H1 (cell line): ENCODE measurements around the gene MLH3. TPM values are rescaled to one million over a fixed set of nuclear protein-coding genes. Genes with fewer than 3 reads are reported as not detected.
A peak's percentile ranks its signal among the peaks of the same experiment; 100 is the strongest.

Experiments used
- CTCF ChIA-PET: fragments of 300-600 bp; sonication (Branson Sonifier 250); formaldehyde crosslinking; loops from one replicate; lab custom pipeline; 2021; ENCODE audit not compliant: partially characterized antibody; lab: Charles Lee
- POLR2A ChIA-PET: fragments of 300-600 bp; sonication (Branson Sonifier 250); formaldehyde crosslinking; loops from one replicate; lab custom pipeline; 2021; ENCODE audit warnings: inconsistent platforms; ENCODE audit not compliant: partially characterized antibody; lab: Charles Lee
- DNase-seq, 2 experiments: peaks; one replicate each; pipeline versions ENCODE4 v3.0.0 to v3.0.0-alpha.2; 2010 to 2022; ENCODE audit warnings: low spot score in 2 of 2, low read depth in 1 of 2, mixed read lengths in 1 of 2
- FAIRE-seq: peaks from 2 replicates; lab custom pipeline; 2011; peaks lifted over from hg19 to GRCh38; lab: Jason Lieb, UNC
- H2AFZ ChIP-seq: 2 replicates; pipeline ENCODE4 v1.8.1; 2012; ENCODE audit warnings: low read length, inconsistent platforms
- H2AK5ac ChIP-seq: 2 replicates; pipeline ENCODE4 v1.6.1; 2013; ENCODE audit warnings: low read depth, low read length
- H2BK120ac ChIP-seq: replicated peaks from 2 replicates; pipeline ENCODE3; 2013; ENCODE audit warnings: low read depth, low read length, inconsistent platforms
- H2BK12ac ChIP-seq: 2 replicates; pipeline ENCODE4 v1.6.1; 2013; ENCODE audit warnings: low read depth, low read length
- H2BK15ac ChIP-seq: 2 replicates; pipeline ENCODE4 v1.6.1; 2013; ENCODE audit warnings: low read length
- H2BK20ac ChIP-seq: 2 replicates; pipeline ENCODE4 v1.6.1; 2013; ENCODE audit warnings: low read length
- H2BK5ac ChIP-seq: 2 replicates; pipeline ENCODE4 v1.6.1; 2013; ENCODE audit warnings: low read depth, low read length
- H3K14ac ChIP-seq: 2 replicates; pipeline ENCODE4 v1.6.1; 2013; ENCODE audit warnings: inconsistent platforms; ENCODE audit not compliant: insufficient read length
- H3K18ac ChIP-seq: 2 replicates; pipeline ENCODE4 v1.6.1; 2013; ENCODE audit warnings: low read length; ENCODE audit errors: extremely low read depth
- H3K23ac ChIP-seq: 2 replicates; pipeline ENCODE4 v1.6.1; 2013; ENCODE audit warnings: inconsistent platforms; ENCODE audit not compliant: insufficient read length
- H3K23me2 ChIP-seq: 2 replicates; pipeline ENCODE4 v1.6.1; 2013; ENCODE audit warnings: low read depth, low read length
- H3K27ac ChIP-seq: 2 replicates; pipeline ENCODE4 v1.6.1; 2011; ENCODE audit warnings: low read depth, low read length, inconsistent platforms
- H3K27me3 ChIP-seq, 4 experiments: replicated peaks in 1 of 4; 1 replicate in 1 of 4; 2 replicates in 3 of 4; pipeline versions ENCODE4 v1.6.1 to v1.8.1; 2011 to 2013; ENCODE audit warnings: low read length in 3 of 4, mild to moderate bottlenecking in 3 of 4, inconsistent platforms in 2 of 4, mixed read lengths in 2 of 4, moderate library complexity in 1 of 4; ENCODE audit not compliant: control insufficient read depth in 3 of 4, insufficient read depth in 3 of 4; ENCODE audit errors: extremely low read depth in 1 of 4
- H3K36me3 ChIP-seq, 4 experiments: 2 replicates each; pipeline versions ENCODE4 v1.6.1 to v1.8.1; 2011 to 2013; ENCODE audit warnings: mild to moderate bottlenecking in 4 of 4, low read length in 3 of 4, moderate library complexity in 2 of 4, control low read depth in 1 of 4, inconsistent platforms in 1 of 4; ENCODE audit not compliant: insufficient read depth in 4 of 4, control insufficient read depth in 2 of 4
- H3K4ac ChIP-seq: replicated peaks from 2 replicates; pipeline ENCODE3; 2013; ENCODE audit warnings: low read length, low read depth, mixed read lengths, inconsistent platforms; ENCODE audit not compliant: insufficient read length
- H3K4me1 ChIP-seq, 4 experiments: replicated peaks in 1 of 4; 1 replicate in 1 of 4; 2 replicates in 3 of 4; pipeline versions ENCODE4 v1.6.1 to v1.8.1; 2011 to 2013; ENCODE audit warnings: low read length in 3 of 4, inconsistent platforms in 2 of 4, mixed read lengths in 1 of 4; ENCODE audit not compliant: insufficient read depth in 4 of 4, control insufficient read depth in 3 of 4
- H3K4me2 ChIP-seq, 2 experiments: 2 replicates each; pipeline versions ENCODE4 v1.6.1 to v1.8.1; 2011 to 2013; ENCODE audit warnings: low read depth in 2 of 2, low read length in 2 of 2, control low read depth in 1 of 2, inconsistent platforms in 1 of 2, mild to moderate bottlenecking in 1 of 2; ENCODE audit not compliant: insufficient read depth in 1 of 2
- H3K4me3 ChIP-seq, 4 experiments: fragments of 200-600, 300-600 bp in 1 of 4; sonication (generic), shearing (Covaris generic), sonication (Bioruptor Twin) in 1 of 4; 2 replicates each; pipeline versions ENCODE4 v1.5.1 to v1.8.1; 2011 to 2016; ENCODE audit warnings: low read length in 4 of 4, low read depth in 3 of 4, control low read depth in 2 of 4, inconsistent platforms in 2 of 4, mild to moderate bottlenecking in 2 of 4, mixed read lengths in 1 of 4, moderate library complexity in 1 of 4; ENCODE audit not compliant: insufficient read depth in 2 of 4; ENCODE audit errors: extremely low read depth in 1 of 4
- H3K56ac ChIP-seq: replicated peaks from 2 replicates; pipeline ENCODE3; 2013; ENCODE audit warnings: low read depth, mild to moderate bottlenecking, mixed read lengths, low read length, inconsistent platforms; ENCODE audit not compliant: insufficient read length
- H3K79me1 ChIP-seq: 2 replicates; pipeline ENCODE4 v1.6.1; 2013; ENCODE audit warnings: low read depth, low read length, control low read depth
- H3K79me2 ChIP-seq, 2 experiments: 2 replicates each; pipeline versions ENCODE4 v1.6.1 to v1.8.1; 2012 to 2013; ENCODE audit warnings: low read length in 2 of 2, mild to moderate bottlenecking in 2 of 2, inconsistent platforms in 1 of 2; ENCODE audit not compliant: insufficient read depth in 2 of 2, control insufficient read depth in 1 of 2
- H3K9ac ChIP-seq, 4 experiments: replicated peaks in 1 of 4; 1 replicate in 1 of 4; 2 replicates in 3 of 4; pipeline versions ENCODE4 v1.6.1 to v1.8.1; 2011 to 2013; ENCODE audit warnings: low read depth in 3 of 4, low read length in 3 of 4, control low read depth in 2 of 4, mild to moderate bottlenecking in 2 of 4, moderate library complexity in 2 of 4, inconsistent platforms in 1 of 4; ENCODE audit errors: extremely low read depth in 1 of 4
- H3K9me3 ChIP-seq, 2 experiments: 2 replicates each; pipeline versions ENCODE4 v1.6.1 to v1.8.1; 2012 to 2013; ENCODE audit warnings: mild to moderate bottlenecking in 2 of 2, moderate library complexity in 2 of 2, control low read depth in 1 of 2, inconsistent platforms in 1 of 2, low read depth in 1 of 2, low read length in 1 of 2, mixed read lengths in 1 of 2; ENCODE audit not compliant: insufficient read depth in 2 of 2
- H4K20me1 ChIP-seq, 2 experiments: replicated peaks in 1 of 2; 2 replicates each; pipeline versions ENCODE3 to v1.8.1; 2011 to 2013; ENCODE audit warnings: inconsistent platforms in 2 of 2, low read length in 2 of 2, mild to moderate bottlenecking in 1 of 2; ENCODE audit not compliant: insufficient read depth in 2 of 2, control insufficient read depth in 1 of 2
- H4K5ac ChIP-seq: 2 replicates; pipeline ENCODE4 v1.6.1; 2013; ENCODE audit warnings: low read length, low read depth, mixed read lengths, inconsistent platforms; ENCODE audit not compliant: insufficient read length
- H4K8ac ChIP-seq: 2 replicates; pipeline ENCODE4 v1.8.0; 2013; ENCODE audit warnings: mild to moderate bottlenecking, moderate library complexity, low read length, inconsistent platforms; ENCODE audit not compliant: insufficient read depth; ENCODE audit errors: extremely low read depth
- H4K91ac ChIP-seq: replicated peaks from 2 replicates; pipeline ENCODE3; 2013; ENCODE audit warnings: low read length, mixed read lengths, inconsistent platforms; ENCODE audit not compliant: insufficient read length
- CTCF ChIP-seq, 3 experiments: IDR thresholded peaks; 1 replicate in 2 of 3; 2 replicates in 1 of 3; pipeline versions ENCODE4 v1.5.1 to v1.6.1; 2011; ENCODE audit warnings: low read length in 3 of 3, mild to moderate bottlenecking in 3 of 3, inconsistent platforms in 2 of 3, low read depth in 1 of 3, moderate library complexity in 1 of 3; ENCODE audit not compliant: insufficient read depth in 1 of 3; ENCODE audit errors: control extremely low read depth in 1 of 3
- MAX ChIP-seq: IDR thresholded peaks from 2 replicates; pipeline ENCODE4 v1.6.1; 2012; ENCODE audit warnings: inconsistent platforms
- SUZ12 ChIP-seq: fragments of 200-600 bp; sonication (generic); IDR thresholded peaks from 2 replicates; pipeline ENCODE4 v1.6.1; 2012; ENCODE audit warnings: mild to moderate bottlenecking, inconsistent platforms, low read length, moderate library complexity, mixed read lengths
- YY1 ChIP-seq: IDR thresholded peaks from 2 replicates; pipeline ENCODE4 v1.6.1; 2011; ENCODE audit warnings: low read depth, mild to moderate bottlenecking, low read length
- WGBS, 2 experiments: shearing (Covaris generic) in 1 of 2; methylation state at CpG; one replicate each; pipeline versions ENCODE4 v1.1.6 to v1.1.7; 2013 to 2015; ENCODE audit warnings: low lambda C conversion rate in 2 of 2, mixed read lengths in 2 of 2, inconsistent platforms in 1 of 2, low coverage in 1 of 2, missing lambda C conversion rate in 1 of 2; ENCODE audit not compliant: insufficient replicate concordance in 2 of 2, insufficient coverage in 1 of 2, insufficient read length in 1 of 2; ENCODE audit errors: extremely low coverage in 1 of 2, missing lambda C conversion rate in 1 of 2; 5-methylcytosine and 5-hydroxymethylcytosine counted together
- polyA plus RNA-seq, 7 experiments: library from polyadenylated mRNA; depleted of rRNA in 3 of 7; stranded (reverse) in 5 of 7; unstranded in 2 of 7; fragments of >200 nt in 5 of 7; fragments of 200-250 nt in 2 of 7; gene quantifications; 1 replicate in 5 of 7; 2 replicates in 1 of 7; 4 replicates in 1 of 7; pipeline versions ENCODE4 v1.2.1 to v1.2.3, GENCODE V29; 2011 to 2013; ENCODE audit warnings: missing spikeins in 2 of 7, mixed read lengths in 2 of 7
- total RNA-seq: library from RNA; stranded (reverse); fragmentation: NEBNext Ultra II Directional; extraction: Animal tissue kit (Norgen Biotek cat#: 25700); gene quantifications from 2 replicates; pipeline ENCODE4 v1.2.1, GENCODE V29; 2021
- TF ChIP-seq, protein P1 (sequence below): IDR thresholded peaks from 2 replicates; pipeline ENCODE4 v1.6.1; 2012; ENCODE audit warnings: inconsistent platforms

The MLH3 gene
- total and polyA plus RNA-seq, 2 of the 8 experiments (the other 6 are each of a cell fraction or from before 2014, with no cell fraction given), result 9.3 to 20.1 TPM

DNA sequence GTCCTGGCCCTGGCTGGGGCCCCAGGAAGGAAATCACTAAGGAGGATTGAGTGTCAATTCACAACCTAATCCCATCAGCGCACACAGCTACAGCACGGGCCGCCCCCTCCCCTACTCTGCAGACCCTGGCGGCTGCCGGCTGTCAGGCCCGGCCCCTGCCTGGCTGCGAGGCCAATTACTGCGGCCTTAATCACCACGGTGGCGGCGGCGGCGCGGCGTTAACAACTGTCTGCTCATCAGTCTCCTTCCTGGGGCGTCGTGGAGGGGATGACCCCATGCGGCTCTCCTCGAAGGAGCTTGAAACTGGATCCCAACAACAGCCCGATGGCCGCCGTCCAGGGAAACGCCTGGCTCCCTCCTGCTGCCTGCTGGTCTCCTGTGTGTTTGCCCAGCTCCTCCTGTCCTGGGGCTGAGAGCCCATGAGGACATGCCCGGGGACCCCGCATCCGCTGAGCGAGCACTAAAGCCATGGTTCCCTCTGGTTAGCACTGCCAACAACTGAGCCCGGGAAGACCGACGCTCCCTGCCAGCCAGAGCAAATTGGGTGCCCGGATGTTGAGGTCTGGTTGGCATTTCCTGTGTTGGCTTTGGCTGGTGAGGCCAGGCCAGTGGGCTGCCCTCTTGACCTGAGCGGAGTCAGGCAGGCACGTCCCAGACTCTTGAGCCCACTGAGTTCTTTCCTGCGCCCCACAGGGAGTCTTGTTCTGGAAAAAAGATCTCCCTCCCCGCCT is 70.4 kb downstream of the MLH3 start:
- CTCF ChIA-PET, result interaction anchor here (0.5 to 4.5 kb wide), 16 partner anchors 11 to 986 kb away, joined by 3 to 30 read pairs (median 6); partner anchors contain the start of genes EIF2B2 and ZC2HC1C
- Histone ChIP-seq H3K23me2 (no peaks in the 10 kb centered on the region), H3K4ac (no peak overlapping the region)
- TF ChIP-seq MAX (peak; percentile 49), YY1 (0 out of 2 replicates have a peak, but pooled peaks have one; percentile 36), CTCF (IDR thresholded peaks at IDR 0.05; ENCODE audit: control extremely low read depth in 1 of 3, insufficient read depth in 1 of 3, low read depth in 1 of 3, low read length in 3 of 3) (0 out of 4 replicates have a peak, but pooled peaks of 1 of the 3 experiments have one; percentile 4), SUZ12 (no peak)
- TF ChIP-seq, protein P1, sequence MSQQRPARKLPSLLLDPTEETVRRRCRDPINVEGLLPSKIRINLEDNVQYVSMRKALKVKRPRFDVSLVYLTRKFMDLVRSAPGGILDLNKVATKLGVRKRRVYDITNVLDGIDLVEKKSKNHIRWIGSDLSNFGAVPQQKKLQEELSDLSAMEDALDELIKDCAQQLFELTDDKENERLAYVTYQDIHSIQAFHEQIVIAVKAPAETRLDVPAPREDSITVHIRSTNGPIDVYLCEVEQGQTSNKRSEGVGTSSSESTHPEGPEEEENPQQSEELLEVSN, result peak; percentile 44; the same call in 1 of the 2 replicates
- TF ChIP-seq, all 59 proteins: peak for 4
- H3K79me2 ChIP-seq, result no peaks in the 10 kb centered on the region
- 68% methylated on average over 26 of the region's 35 CpGs; no CpG with 5 or more reads in 1 of the 2 experiments for WGBS, 2 experiments
- peak overlapping the region in 1 of 2 experiments; percentile 45; a peak in 2 of 4 replicates for H3K4me2 ChIP-seq
- H2BK15ac ChIP-seq, result peak overlapping the region; percentile 72; the same call in 1 of the 2 replicates
- no peak overlapping the region for H3K9ac ChIP-seq
- H3K79me1 ChIP-seq, result no peaks in the 10 kb centered on the region
- peak overlapping the region; percentile 87; the same call in 1 of the 2 replicates for H2AFZ ChIP-seq
- H2BK20ac ChIP-seq, result 0 out of 2 replicates have a peak overlapping the region, but pooled peaks have one; percentile 61
- no peak overlapping the region for H3K23ac ChIP-seq
- H3K18ac ChIP-seq, result peak overlapping the region; percentile 71; the same call in 1 of the 2 replicates
- H3K9me3 ChIP-seq, result no peaks in the 10 kb centered on the region
- POLR2A ChIA-PET, result interaction anchor here (0.6 to 1.5 kb wide), 7 partner anchors 16 to 1117 kb away, joined by 3 to 4 read pairs (median 3); no protein-coding TSS in a partner anchor
- no peak overlapping the region for H3K4me3 ChIP-seq
- no peaks in the 10 kb centered on the region for H3K36me3 ChIP-seq
- DNase-seq (peak in 1 of 2 experiments; percentile 72), FAIRE-seq (no peak)
- H3K27me3 ChIP-seq, result peaks cover 0 to 2% (median 0%) of the 10 kb centered on the region in 4 experiments; a peak in 1 of 7 replicates
- H4K8ac ChIP-seq, result peak overlapping the region; percentile 78; the same call in 1 of the 2 replicates
- no peak overlapping the region for H2BK120ac ChIP-seq
- H3K56ac ChIP-seq, result no peak overlapping the region
- peak overlapping the region; percentile 50; the same call in 1 of the 2 replicates for H2BK12ac ChIP-seq
- no peak overlapping the region for H3K27ac ChIP-seq
- H2BK5ac ChIP-seq, result peak overlapping the region; percentile 66; the same call in 1 of the 2 replicates
- H4K5ac ChIP-seq, result no peak overlapping the region
- H3K14ac ChIP-seq, result no peak overlapping the region
- peaks cover 0 to 31% (median 24%) of the 10 kb centered on the region in 4 experiments; a peak in 6 of 7 replicates for H3K4me1 ChIP-seq
- H4K20me1 ChIP-seq, result no peaks in the 10 kb centered on the region
- peak overlapping the region; percentile 70 for H4K91ac ChIP-seq
- H2AK5ac ChIP-seq, result no peak overlapping the region
